MM.1S (cell line): ENCODE data around the gene LRIT1.
A peak's percentile ranks its signal among the peaks of the same experiment; 100 is the strongest.

Source experiments
- CTCF ChIP-seq: fragments of 300-600 bp; sonication (generic); IDR thresholded peaks from 2 replicates; pipeline ENCODE4 v1.5.1; 2016; ENCODE audit warnings: antibody characterized with exemption, low read length, mixed read lengths
- EZH2 ChIP-seq: fragments of 300-600 bp; sonication (generic); optimal IDR thresholded peaks from 2 replicates; pipeline ENCODE3; 2017; ENCODE audit warnings: low read depth, mild to moderate bottlenecking, antibody characterized with exemption, low read length, mixed read lengths
- EZH2phosphoT487 ChIP-seq: fragments of 300-600 bp; sonication (generic); IDR thresholded peaks from 2 replicates; pipeline ENCODE4 v1.6.1; 2018; ENCODE audit warnings: antibody characterized with exemption, low read length

- TF ChIP-seq CTCF (peak; percentile 87), EZH2 (no peak), EZH2phosphoT487 (no peak)
Measured at GRCh38 chr10:84205049-84205852, 36.1 kb downstream of the LRIT1 start.
